Adrenal gland (tissue), 12 donors: ENCODE measurements around the gene ASIC3. TPM values are rescaled to one million over a fixed set of nuclear protein-coding genes. Genes with fewer than 3 reads are reported as not detected.

Experiments
- DNase-seq, 7 donors: peaks; one replicate each; pipeline ENCODE4 v3.0.0-alpha.2; 2019 to 2020
- H3K27ac ChIP-seq, 5 donors: fragments of 200-600 bp; sonication (generic) in 4 of 5; 1 replicate in 3 of 5; 2 replicates in 2 of 5; pipeline versions ENCODE4 v1.5.1 to v1.8.0; 2016 to 2020; ENCODE audit warnings: mild to moderate bottlenecking in 1 of 5
- H3K27me3 ChIP-seq: fragments of 200-600 bp; 2 replicates; pipeline ENCODE4 v1.8.0; 2021
- H3K36me3 ChIP-seq, 2 donors: fragments of 200-600 bp; replicated peaks in 1 of 2; 1 replicate in 1 of 2; 2 replicates in 1 of 2; pipeline versions ENCODE4 v1.5.1 to v1.8.0; 2018 to 2022
- H3K4me1 ChIP-seq, 2 donors: fragments of 200-600 bp; replicated peaks in 1 of 2; 1 replicate in 1 of 2; 2 replicates in 1 of 2; pipeline versions ENCODE4 v1.5.1 to v1.8.0; 2018 to 2021
- H3K4me3 ChIP-seq, 4 donors: fragments of 200-600 bp; sonication (generic) in 3 of 4; one replicate each; pipeline ENCODE4 v1.5.1; 2016 to 2018
- H3K9me3 ChIP-seq, 3 donors: fragments of 200-600 bp; sonication (generic) in 1 of 3; replicated peaks in 1 of 3; 1 replicate in 2 of 3; 2 replicates in 1 of 3; pipeline versions ENCODE4 v1.5.1 to v1.8.0; 2016 to 2021
- CTCF ChIP-seq, 6 experiments: fragments of 450-650 bp in 4 of 6; fragments of 200-600 bp in 2 of 6; sonication (generic) in 1 of 6; IDR thresholded peaks; 1 replicate in 5 of 6; 2 replicates in 1 of 6; pipeline versions ENCODE4 v1.5.1 to v1.8.0; 2016 to 2021; ENCODE audit warnings: antibody characterized with exemption in 6 of 6, mild to moderate bottlenecking in 2 of 6, moderate library complexity in 1 of 6
- POLR2A ChIP-seq, 2 donors: fragments of 450-650 bp; IDR thresholded peaks; one replicate each; pipeline ENCODE4 v1.6.1; 2017; ENCODE audit warnings: antibody characterized with exemption in 2 of 2, mild to moderate bottlenecking in 2 of 2, moderate library complexity in 1 of 2
- WGBS, 4 donors: extraction: QIAGEN DNeasy Blood & Tissue Kit in 2 of 4; methylation state at CpG; one replicate each; pipeline versions ENCODE4 v1.1.5 to v1.1.7; 2013 to 2017; 5-methylcytosine and 5-hydroxymethylcytosine counted together
- intact Hi-C, 2 donors: fragments of 100-400 bp; cut with DNase I; formaldehyde crosslinking; loops; one replicate each; pipeline versions ENCODE4 v1.14.1 to v1.15.0; 2022 to 2023
- polyA plus RNA-seq, 3 donors: library from polyadenylated mRNA; stranded (reverse); fragments of 200-250 nt in 2 of 3; fragments of 350-450 nt in 1 of 3; fragmentation: Illumina TruSeq in 1 of 3; extraction: RNeasy Lipid Tissue Mini Kit (QIAGEN cat#74804) in 1 of 3; gene quantifications; one replicate each; pipeline ENCODE4 v1.2.3, GENCODE V29; 2013 to 2014
- total RNA-seq, 9 donors: library from RNA; depleted of rRNA in 4 of 9; stranded (reverse); fragments of >200 nt in 4 of 9; fragments of 120-200 nt in 1 of 9; fragmentation: NEBNext Ultra II Directional in 1 of 9; extraction: Animal tissue kit (Norgen Biotek cat#: 25700) in 1 of 9; gene quantifications; one replicate each; pipeline versions ENCODE4 v1.1.0 to v1.2.4, GENCODE V29; 2013 to 2023
- donor health status: healthy with polysubstance abuse.
- donor health status: Bipolar disorder and iron deficiency.
- donor health status: DM: yes; HTN: yes; CAD: no.
- donor health status: DM: no; HTN: no; CAD: no.
- donor health status: DM: no; HTN: no; CAD: no.
- donor health status: DM: yes; HTN: yes; CAD: no.

ASIC3 gene
- total and polyA plus RNA-seq, 12 donors: 0.24 to 32.7 (median 1.3) TPM; not detected in 1

GRCh38 chr7:151000897-151001495 lies 47.3 kb upstream of the ASIC3 start:
- 83 to 88% (median 86%) methylated on average over 7 to 13 of the region's 13 CpGs for WGBS, 4 donors
- H3K4me3 ChIP-seq: no peak overlapping the region
- H3K4me1 ChIP-seq: no peaks in the 10 kb centered on the region
- DNase-seq: no peak
- TF ChIP-seq CTCF (IDR thresholded peaks at IDR 0.05) (no peak), POLR2A (IDR thresholded peaks at IDR 0.05) (no peak)
- no peaks in the 10 kb centered on the region for H3K36me3 ChIP-seq
- intact Hi-C loops: no loop called here
- H3K27me3 ChIP-seq: no peaks in the 10 kb centered on the region
- no peaks in the 10 kb centered on the region for H3K9me3 ChIP-seq
- H3K27ac ChIP-seq: no peak overlapping the region

GRCh38 chr7:151001546-151001945 lies 46.8 kb upstream of the ASIC3 start:
- H3K27me3 ChIP-seq: no peaks in the 10 kb centered on the region
- intact Hi-C loops: no loop called here
- H3K4me3 ChIP-seq: no peak overlapping the region
- TF ChIP-seq POLR2A (IDR thresholded peaks at IDR 0.05) (no peak), CTCF (IDR thresholded peaks at IDR 0.05) (no peak)
- H3K9me3 ChIP-seq: no peaks in the 10 kb centered on the region
- DNase-seq: no peak
- H3K4me1 ChIP-seq: no peaks in the 10 kb centered on the region
- H3K36me3 ChIP-seq: no peaks in the 10 kb centered on the region
- no peak overlapping the region for H3K27ac ChIP-seq
- WGBS, 4 donors: 95 to 98% (median 97%) methylated on average over 5 to 16 of the region's 16 CpGs

GRCh38 chr7:151003572-151003971 lies 44.8 kb upstream of the ASIC3 start:
- WGBS, 4 donors: 75 to 82% (median 80%) methylated on average over 12 of the region's 12 CpGs
- Histone ChIP-seq H3K27me3 (no peaks in the 10 kb centered on the region), H3K9me3 (no peaks in the 10 kb centered on the region), H3K4me1 (no peaks in the 10 kb centered on the region), H3K27ac (no peak overlapping the region), H3K36me3 (no peaks in the 10 kb centered on the region), H3K4me3 (no peak overlapping the region)
- intact Hi-C loops: no loop called here
- no peak for DNase-seq
- no peak for TF ChIP-seq POLR2A (IDR thresholded peaks at IDR 0.05)
- no peak for TF ChIP-seq CTCF (IDR thresholded peaks at IDR 0.05)

GRCh38 chr7:151005566-151005965 lies 42.8 kb upstream of the ASIC3 start:
- H3K4me1 ChIP-seq: no peaks in the 10 kb centered on the region
- intact Hi-C loops: no loop called here

More at GRCh38 chr7:151005566-151005965, 42.8 kb upstream of the ASIC3 start:
- 78 to 90% (median 81%) methylated on average over 7 to 9 of the region's 9 CpGs for WGBS, 4 donors
- no peaks in the 10 kb centered on the region for H3K36me3 ChIP-seq
- H3K27me3 ChIP-seq: no peaks in the 10 kb centered on the region
- no peaks in the 10 kb centered on the region for H3K9me3 ChIP-seq
- no peak for DNase-seq
- no peak overlapping the region for H3K4me3 ChIP-seq
- TF ChIP-seq CTCF (IDR thresholded peaks at IDR 0.05) (no peak), POLR2A (IDR thresholded peaks at IDR 0.05) (no peak)
- no peak overlapping the region for H3K27ac ChIP-seq
